CD4-positive, alpha-beta T cell (primary cell): ENCODE measurements around the gene DNAJB6. TPM values are rescaled to one million over a fixed set of nuclear protein-coding genes. Genes with fewer than 3 reads are reported as not detected.

Source experiments
- ATAC-seq: fragments of 200-7000 bp; cut with Tn5 transposase; one replicate; pipeline ENCODE4 v1.10.0; 2022; ENCODE audit warnings: mild to moderate bottlenecking; ENCODE audit not compliant: poor library complexity
- CTCF ChIA-PET: fragments of 350-600 bp; sonication (Branson Sonifier 250); formaldehyde crosslinking; loops from one replicate; lab custom pipeline; 2021; ENCODE audit warnings: antibody characterized with exemption, inconsistent platforms; lab: Charles Lee
- POLR2A ChIA-PET: fragments of 350-600 bp; sonication (Branson Sonifier 250); formaldehyde crosslinking; loops from one replicate; lab custom pipeline; 2021; ENCODE audit warnings: antibody characterized with exemption, inconsistent platforms; lab: Charles Lee
- DNase-seq, 14 experiments: peaks; one replicate each; pipeline ENCODE4 v3.0.0-alpha.2; 2013 to 2020; ENCODE audit warnings: mixed read lengths in 2 of 14
- H3K27ac ChIP-seq, 2 donors: one replicate each; pipeline versions ENCODE4 v1.5.1 to v1.7.0; 2013; ENCODE audit warnings: low read length in 2 of 2, low read depth in 1 of 2, mild to moderate bottlenecking in 1 of 2
- H3K27me3 ChIP-seq, 2 experiments: 1 replicate in 1 of 2; 2 replicates in 1 of 2; pipeline versions ENCODE4 v1.6.1 to v1.7.0; 2013; ENCODE audit warnings: low read length in 2 of 2, control low read depth in 1 of 2, mild to moderate bottlenecking in 1 of 2, moderate library complexity in 1 of 2; ENCODE audit not compliant: insufficient read depth in 2 of 2, control insufficient read depth in 1 of 2
- H3K36me3 ChIP-seq: one replicate; pipeline ENCODE4 v1.6.1; 2013; ENCODE audit warnings: low read length, control low read depth; ENCODE audit not compliant: insufficient read depth
- H3K4me1 ChIP-seq: one replicate; pipeline ENCODE4 v1.6.1; 2013; ENCODE audit warnings: low read length, control low read depth; ENCODE audit not compliant: insufficient read depth
- H3K4me3 ChIP-seq: one replicate; pipeline ENCODE4 v1.5.1; 2013; ENCODE audit warnings: mild to moderate bottlenecking, low read length, moderate library complexity
- H3K9me3 ChIP-seq, 2 experiments: 1 replicate in 1 of 2; 2 replicates in 1 of 2; pipeline versions ENCODE4 v1.6.1 to v1.7.0; 2013; ENCODE audit warnings: low read length in 2 of 2, mild to moderate bottlenecking in 2 of 2, control low read depth in 1 of 2, moderate library complexity in 1 of 2; ENCODE audit not compliant: control insufficient read depth in 1 of 2, insufficient read depth in 1 of 2
- H3K27ac Mint-ChIP-seq: one replicate; pipeline ENCODE4 v1.8.0; 2020; ENCODE audit warnings: mixed read lengths
- H3K27me3 Mint-ChIP-seq: one replicate; pipeline ENCODE4 v1.8.0; 2021; ENCODE audit warnings: mixed read lengths
- H3K36me3 Mint-ChIP-seq: one replicate; pipeline ENCODE4 v1.8.0; 2021; ENCODE audit warnings: low read depth, mixed read lengths
- H3K4me1 Mint-ChIP-seq: one replicate; pipeline ENCODE4 v1.8.0; 2021; ENCODE audit warnings: low read depth, mixed read lengths
- H3K4me3 Mint-ChIP-seq: one replicate; pipeline ENCODE4 v1.8.0; 2020; ENCODE audit warnings: mild to moderate bottlenecking, mixed read lengths
- H3K9me3 Mint-ChIP-seq: one replicate; pipeline ENCODE4 v1.8.0; 2020; ENCODE audit warnings: mixed read lengths
- intact Hi-C, 2 experiments: fragments of 100-400 bp; cut with DNase I in 1 of 2; cut with micrococcal nuclease in 1 of 2; formaldehyde crosslinking; loops; one replicate each; pipeline versions ENCODE4 v1.15.1 to v1.9.0; 2023 to 2025; cut with DNase I, micrococcal nuclease
- total RNA-seq, 174 experiments: library from RNA in 2 of 174; stranded (reverse) in 2 of 174; gene quantifications; one replicate each; pipeline ENCODE4 v1.2.3 and lab custom pipeline; 2021 to 2026
- TF ChIP-seq, protein P1 (sequence below): fragments of 200-600 bp; IDR thresholded peaks from one replicate; pipeline ENCODE4 v1.8.0; 2022; ENCODE audit warnings: antibody characterized with exemption, mild to moderate bottlenecking

The DNAJB6 gene
- total RNA-seq, 2 experiments from 2014 or later: 232 to 242 TPM

DNA sequence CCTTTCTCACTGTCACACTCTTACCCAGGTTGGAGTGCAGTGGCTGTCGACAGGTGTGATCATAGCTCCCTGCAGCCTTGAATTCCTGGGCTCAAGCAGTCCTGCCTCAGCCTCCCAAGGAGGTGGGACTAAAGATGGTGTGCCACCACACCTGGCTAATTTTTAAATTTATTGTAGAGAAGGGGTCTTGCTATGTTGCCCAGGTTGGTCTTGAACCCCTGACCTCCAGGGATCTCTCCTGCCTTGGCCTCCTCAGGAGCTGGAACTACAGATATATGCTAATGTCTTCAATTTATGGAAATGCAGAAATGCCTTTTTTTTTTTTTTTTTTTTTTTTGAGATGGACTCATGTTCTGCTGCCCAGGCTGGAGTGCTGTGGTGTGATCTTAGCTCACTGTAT is 42.7 kb downstream of the DNAJB6 start:
- ATAC-seq: no peak
- H3K4me1 Mint-ChIP-seq: peaks cover 61% of the 10 kb centered on the region

DNA sequence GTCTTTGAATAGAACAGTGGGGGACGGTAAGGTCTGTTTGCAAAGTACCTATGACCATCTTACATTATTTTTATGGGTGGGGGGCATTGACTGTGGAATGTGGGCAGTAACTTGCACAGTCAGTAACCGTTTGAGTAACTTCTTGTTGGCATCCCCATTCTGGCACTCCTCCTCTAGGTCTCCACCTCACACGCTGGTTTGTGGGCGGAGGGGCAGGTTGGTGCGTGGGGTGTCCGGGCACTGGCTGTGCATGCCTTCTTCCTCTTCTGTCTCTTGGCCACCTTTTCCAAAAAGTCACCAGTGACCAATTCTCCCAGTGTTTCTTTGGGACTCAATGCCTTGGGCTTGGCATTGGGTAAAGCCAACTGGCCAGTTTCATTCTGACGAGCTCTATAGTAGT is 43.6 kb downstream of the DNAJB6 start:
- peaks cover 64% of the 10 kb centered on the region for H3K36me3 ChIP-seq
- H3K4me1 ChIP-seq: peaks cover 18% of the 10 kb centered on the region
- POLR2A ChIA-PET: no interaction called here
- Mint-ChIP-seq H3K4me3 (no peak overlapping the region), H3K36me3 (peaks cover 88% of the 10 kb centered on the region), H3K9me3 (no peaks in the 10 kb centered on the region), H3K27ac (no peak overlapping the region), H3K4me1 (peaks cover 52% of the 10 kb centered on the region), H3K27me3 (no peaks in the 10 kb centered on the region)
- intact Hi-C loops: no loop called here
- DNase-seq (peak in 1 of 14 experiments; percentile 2), ATAC-seq (no peak)
- no peaks in the 10 kb centered on the region for H3K27me3 ChIP-seq
- CTCF ChIA-PET: no interaction called here
- no peak overlapping the region for H3K27ac ChIP-seq
- TF ChIP-seq, protein P1, sequence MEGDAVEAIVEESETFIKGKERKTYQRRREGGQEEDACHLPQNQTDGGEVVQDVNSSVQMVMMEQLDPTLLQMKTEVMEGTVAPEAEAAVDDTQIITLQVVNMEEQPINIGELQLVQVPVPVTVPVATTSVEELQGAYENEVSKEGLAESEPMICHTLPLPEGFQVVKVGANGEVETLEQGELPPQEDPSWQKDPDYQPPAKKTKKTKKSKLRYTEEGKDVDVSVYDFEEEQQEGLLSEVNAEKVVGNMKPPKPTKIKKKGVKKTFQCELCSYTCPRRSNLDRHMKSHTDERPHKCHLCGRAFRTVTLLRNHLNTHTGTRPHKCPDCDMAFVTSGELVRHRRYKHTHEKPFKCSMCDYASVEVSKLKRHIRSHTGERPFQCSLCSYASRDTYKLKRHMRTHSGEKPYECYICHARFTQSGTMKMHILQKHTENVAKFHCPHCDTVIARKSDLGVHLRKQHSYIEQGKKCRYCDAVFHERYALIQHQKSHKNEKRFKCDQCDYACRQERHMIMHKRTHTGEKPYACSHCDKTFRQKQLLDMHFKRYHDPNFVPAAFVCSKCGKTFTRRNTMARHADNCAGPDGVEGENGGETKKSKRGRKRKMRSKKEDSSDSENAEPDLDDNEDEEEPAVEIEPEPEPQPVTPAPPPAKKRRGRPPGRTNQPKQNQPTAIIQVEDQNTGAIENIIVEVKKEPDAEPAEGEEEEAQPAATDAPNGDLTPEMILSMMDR: no peak
- H3K9me3 ChIP-seq: no peaks in the 10 kb centered on the region
- no peak overlapping the region for H3K4me3 ChIP-seq

More for the DNA sequence above, 42.7 kb downstream of the DNAJB6 start:
- Histone ChIP-seq H3K4me3 (no peak overlapping the region), H3K27me3 (no peaks in the 10 kb centered on the region), H3K4me1 (peaks cover 27% of the 10 kb centered on the region), H3K27ac (no peak overlapping the region), H3K36me3 (peaks cover 65% of the 10 kb centered on the region), H3K9me3 (no peaks in the 10 kb centered on the region)
- ChIA-PET CTCF (interaction anchor here (0.8 kb wide), 1 partner anchor 7 kb away, joined by 3 read pairs; no protein-coding TSS in a partner anchor), POLR2A (no interaction called here)
- TF ChIP-seq, protein P1: no peak
- no peak for DNase-seq
- Mint-ChIP-seq H3K9me3 (no peaks in the 10 kb centered on the region), H3K27me3 (no peaks in the 10 kb centered on the region), H3K27ac (peak overlapping the region; percentile 66), H3K4me3 (no peak overlapping the region), H3K36me3 (peaks cover 88% of the 10 kb centered on the region)
- intact Hi-C loops: no loop called here

DNA sequence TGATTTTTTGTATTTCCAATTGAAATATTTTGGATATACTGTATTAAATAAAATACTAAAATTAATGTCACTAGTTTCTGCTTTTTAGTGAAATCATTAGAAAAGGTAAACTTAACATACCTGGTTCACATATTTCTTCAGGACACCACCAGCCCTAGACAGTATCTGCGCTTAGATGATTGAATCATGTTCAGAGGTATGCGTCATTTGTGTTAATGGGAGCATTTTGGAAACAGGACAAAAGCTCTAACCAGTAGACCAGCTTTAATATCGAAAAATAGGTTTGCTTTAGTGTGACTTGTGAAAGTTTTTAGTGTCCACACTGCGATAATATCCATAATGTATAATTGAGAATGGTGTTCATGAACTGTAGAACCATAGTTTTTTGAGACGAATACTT is 47.1 kb downstream of the DNAJB6 start:
- Mint-ChIP-seq H3K9me3 (no peaks in the 10 kb centered on the region), H3K27me3 (no peaks in the 10 kb centered on the region), H3K4me1 (peaks cover 38% of the 10 kb centered on the region), H3K4me3 (no peak overlapping the region), H3K36me3 (peaks cover 75% of the 10 kb centered on the region), H3K27ac (no peak overlapping the region)
- Histone ChIP-seq H3K36me3 (peaks cover 52% of the 10 kb centered on the region), H3K27me3 (no peaks in the 10 kb centered on the region), H3K27ac (no peak overlapping the region), H3K4me3 (no peak overlapping the region), H3K4me1 (peaks cover 17% of the 10 kb centered on the region), H3K9me3 (no peaks in the 10 kb centered on the region)
- ChIA-PET POLR2A (no interaction called here), CTCF (no interaction called here)
- no peak for DNase-seq
- intact Hi-C loops: no loop called here
- no peak for ATAC-seq
- TF ChIP-seq, protein P1: no peak
